ENCODE results near the gene KLHL30.

- TF ChIP-seq CTCF (IDR thresholded peaks at IDR 0.05) (no peak), POLR2A (IDR thresholded peaks at IDR 0.05) (no peak)
These were observed at the start of gene KLHL30 for GRCh38 chr2:238138331-238139195.
